ENCODE results near the gene SF3A2.

Gene SF3A2

GRCh38 chr19:2291185-2291751 lies 54.6 kb downstream of the SF3A2 start:
- no peak overlapping the region for H3K9ac ChIP-seq (ENCODE audit: low read depth in 1 of 2, low read length in 2 of 2)
- no peaks in the 10 kb centered on the region for H3K9me3 ChIP-seq (ENCODE audit: control insufficient read depth in 1 of 2, low read length in 2 of 2)
- peaks cover 0 to 15% of the 10 kb centered on the region in 2 donors for H3K4me1 ChIP-seq (ENCODE audit: control insufficient read depth in 1 of 2, insufficient read depth in 2 of 2, low read length in 2 of 2)
- H3K27ac ChIP-seq (ENCODE audit: low read depth, low read length): no peak overlapping the region
- no peaks in the 10 kb centered on the region for H3K36me3 ChIP-seq (ENCODE audit: control insufficient read depth in 1 of 2, insufficient read depth in 2 of 2, low read length in 2 of 2)
- peak overlapping the region; percentile 35 to 65 for H3K4me3 ChIP-seq (ENCODE audit: low read depth in 1 of 2, low read length in 2 of 2)
- peaks cover 63 to 80% of the 10 kb centered on the region in 2 donors for H3K27me3 ChIP-seq (ENCODE audit: control insufficient read depth in 1 of 2, insufficient read depth in 2 of 2, low read length in 2 of 2)

GRCh38 chr19:2294687-2295335 lies 58.2 kb downstream of the SF3A2 start:
- Histone ChIP-seq H3K4me3 (ENCODE audit: low read depth in 1 of 2, low read length in 2 of 2) (no peak overlapping the region), H3K27ac (ENCODE audit: low read depth, low read length) (no peak overlapping the region), H3K9ac (ENCODE audit: low read depth in 1 of 2, low read length in 2 of 2) (no peak overlapping the region)

DNA sequence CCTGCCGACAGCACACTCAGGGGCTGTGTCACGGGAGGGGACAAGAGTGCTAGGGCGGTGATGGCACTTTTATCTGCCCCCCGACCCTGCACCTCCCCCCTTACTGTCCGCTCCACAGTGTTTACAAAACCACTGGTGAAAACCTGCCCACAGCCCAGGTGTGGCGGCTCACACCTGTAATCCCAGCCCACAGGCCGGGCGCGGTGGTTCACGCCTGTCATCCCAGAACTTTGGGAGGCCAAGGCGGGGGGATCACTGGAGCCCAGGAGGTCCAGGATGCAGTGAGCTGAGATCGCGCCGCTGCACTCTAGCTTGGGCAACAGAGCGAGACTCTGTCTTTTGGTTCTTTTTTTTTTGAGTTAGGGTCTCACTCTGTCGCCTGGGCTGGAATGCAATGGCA lies 59.5 kb downstream of the SF3A2 start:
- Histone ChIP-seq H3K9ac (ENCODE audit: low read depth in 1 of 2, low read length in 2 of 2) (no peak overlapping the region), H3K27ac (ENCODE audit: low read depth, low read length) (no peak overlapping the region), H3K36me3 (ENCODE audit: control insufficient read depth in 1 of 2, insufficient read depth in 2 of 2, low read length in 2 of 2) (no peaks in the 10 kb centered on the region), H3K27me3 (ENCODE audit: control insufficient read depth in 1 of 2, insufficient read depth in 2 of 2, low read length in 2 of 2) (peaks cover 25 to 41% of the 10 kb centered on the region in 2 donors), H3K4me3 (ENCODE audit: low read depth in 1 of 2, low read length in 2 of 2) (no peak overlapping the region), H3K4me1 (ENCODE audit: control insufficient read depth in 1 of 2, insufficient read depth in 2 of 2, low read length in 2 of 2) (peaks cover 0 to 3% of the 10 kb centered on the region in 2 donors), H3K9me3 (ENCODE audit: control insufficient read depth in 1 of 2, low read length in 2 of 2) (no peaks in the 10 kb centered on the region)

More at GRCh38 chr19:2294687-2295335, 58.2 kb downstream of the SF3A2 start:
- Histone ChIP-seq H3K9me3 (ENCODE audit: control insufficient read depth in 1 of 2, low read length in 2 of 2) (no peaks in the 10 kb centered on the region), H3K4me1 (ENCODE audit: control insufficient read depth in 1 of 2, insufficient read depth in 2 of 2, low read length in 2 of 2) (peaks cover 0 to 10% of the 10 kb centered on the region in 2 donors), H3K27me3 (ENCODE audit: control insufficient read depth in 1 of 2, insufficient read depth in 2 of 2, low read length in 2 of 2) (peaks cover 38 to 54% of the 10 kb centered on the region in 2 donors), H3K36me3 (ENCODE audit: control insufficient read depth in 1 of 2, insufficient read depth in 2 of 2, low read length in 2 of 2) (no peaks in the 10 kb centered on the region)
